ENCODE measurements around the gene ZFYVE19. TPM values are rescaled to one million over a fixed set of nuclear protein-coding genes. Genes with fewer than 3 reads are reported as not detected.

Gene ZFYVE19
- total RNA-seq, 4 donors from 2014 or later, result 5.6 to 37.5 (median 15.2) TPM

DNA sequence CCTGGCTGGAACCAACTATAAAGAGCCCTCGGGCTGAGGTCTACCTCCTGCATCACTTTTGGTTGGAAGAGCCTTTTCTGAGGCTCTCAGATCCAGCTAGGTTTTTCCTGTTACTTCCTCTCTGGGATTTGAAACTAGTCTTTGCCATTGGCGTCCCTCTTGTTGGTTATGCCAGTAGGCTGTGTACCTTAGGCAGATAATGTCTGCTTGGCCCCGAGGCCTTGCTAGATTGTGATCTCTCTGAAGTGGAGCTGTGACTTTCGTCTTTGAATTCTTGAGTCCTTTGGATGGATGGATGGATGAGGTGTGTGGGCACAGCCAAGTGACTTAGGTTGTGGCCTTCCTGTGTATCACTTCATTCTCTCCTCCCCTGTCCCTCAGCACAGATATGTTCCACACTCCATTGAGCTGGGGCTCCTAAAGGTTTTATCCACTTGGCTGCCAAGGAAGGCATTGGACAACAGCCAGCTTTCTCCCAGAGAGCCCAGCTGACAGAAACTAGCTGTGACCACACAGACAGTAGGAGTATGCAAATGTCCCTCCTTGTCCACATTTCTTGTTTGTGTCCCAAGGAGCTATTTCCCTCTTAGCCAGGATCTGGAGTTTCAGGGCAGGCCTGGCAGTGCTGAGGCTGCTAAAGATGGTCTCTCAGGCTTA lies 8.3 kb downstream of the ZFYVE19 start:
- H3K4me1 ChIP-seq, result no peaks in the 10 kb centered on the region
- no peak overlapping the region for H3K4me3 ChIP-seq
- no peaks in the 10 kb centered on the region for H3K36me3 ChIP-seq
- no peak for DNase-seq
- no peak overlapping the region for H3K27ac ChIP-seq
- intact Hi-C loops (cut with DNase I; ENCODE audit: low total_unique reads), result no loop called here
- no peaks in the 10 kb centered on the region for H3K27me3 ChIP-seq
- no peak for TF ChIP-seq POLR2A (IDR thresholded peaks at IDR 0.05)
- TF ChIP-seq, protein P1, sequence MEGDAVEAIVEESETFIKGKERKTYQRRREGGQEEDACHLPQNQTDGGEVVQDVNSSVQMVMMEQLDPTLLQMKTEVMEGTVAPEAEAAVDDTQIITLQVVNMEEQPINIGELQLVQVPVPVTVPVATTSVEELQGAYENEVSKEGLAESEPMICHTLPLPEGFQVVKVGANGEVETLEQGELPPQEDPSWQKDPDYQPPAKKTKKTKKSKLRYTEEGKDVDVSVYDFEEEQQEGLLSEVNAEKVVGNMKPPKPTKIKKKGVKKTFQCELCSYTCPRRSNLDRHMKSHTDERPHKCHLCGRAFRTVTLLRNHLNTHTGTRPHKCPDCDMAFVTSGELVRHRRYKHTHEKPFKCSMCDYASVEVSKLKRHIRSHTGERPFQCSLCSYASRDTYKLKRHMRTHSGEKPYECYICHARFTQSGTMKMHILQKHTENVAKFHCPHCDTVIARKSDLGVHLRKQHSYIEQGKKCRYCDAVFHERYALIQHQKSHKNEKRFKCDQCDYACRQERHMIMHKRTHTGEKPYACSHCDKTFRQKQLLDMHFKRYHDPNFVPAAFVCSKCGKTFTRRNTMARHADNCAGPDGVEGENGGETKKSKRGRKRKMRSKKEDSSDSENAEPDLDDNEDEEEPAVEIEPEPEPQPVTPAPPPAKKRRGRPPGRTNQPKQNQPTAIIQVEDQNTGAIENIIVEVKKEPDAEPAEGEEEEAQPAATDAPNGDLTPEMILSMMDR (IDR thresholded peaks at IDR 0.05), result no peak
- no peaks in the 10 kb centered on the region for H3K9me3 ChIP-seq

DNA sequence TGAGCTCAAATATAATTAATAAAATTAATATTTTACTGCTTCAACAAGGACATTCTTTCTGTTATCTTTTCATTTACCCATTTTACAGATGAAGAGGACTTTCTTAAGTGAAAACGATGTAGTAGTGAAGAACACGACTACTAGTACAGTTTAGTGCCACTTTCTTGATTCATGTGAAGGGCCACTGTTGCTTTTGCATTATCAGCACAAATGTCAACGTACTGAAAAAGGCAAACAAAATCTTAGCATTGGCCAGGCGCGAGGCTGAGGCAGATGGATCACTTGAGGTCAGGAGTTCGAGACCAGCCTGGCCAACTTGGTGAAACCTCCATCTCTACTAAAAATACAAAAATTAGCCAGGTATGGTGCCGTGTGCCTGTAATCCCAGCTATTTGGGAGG lies 12.2 kb downstream of the ZFYVE19 start:
- H3K9me3 ChIP-seq, result no peaks in the 10 kb centered on the region
- intact Hi-C loops (cut with DNase I; ENCODE audit: low total_unique reads), result no loop called here
- no peaks in the 10 kb centered on the region for H3K36me3 ChIP-seq
- no peaks in the 10 kb centered on the region for H3K27me3 ChIP-seq
- no peaks in the 10 kb centered on the region for H3K4me1 ChIP-seq
- H3K4me3 ChIP-seq, result no peak overlapping the region
- TF ChIP-seq POLR2A (IDR thresholded peaks at IDR 0.05), result no peak
- TF ChIP-seq, protein P1 (IDR thresholded peaks at IDR 0.05), result no peak
- DNase-seq, result no peak
- no peak overlapping the region for H3K27ac ChIP-seq

DNA sequence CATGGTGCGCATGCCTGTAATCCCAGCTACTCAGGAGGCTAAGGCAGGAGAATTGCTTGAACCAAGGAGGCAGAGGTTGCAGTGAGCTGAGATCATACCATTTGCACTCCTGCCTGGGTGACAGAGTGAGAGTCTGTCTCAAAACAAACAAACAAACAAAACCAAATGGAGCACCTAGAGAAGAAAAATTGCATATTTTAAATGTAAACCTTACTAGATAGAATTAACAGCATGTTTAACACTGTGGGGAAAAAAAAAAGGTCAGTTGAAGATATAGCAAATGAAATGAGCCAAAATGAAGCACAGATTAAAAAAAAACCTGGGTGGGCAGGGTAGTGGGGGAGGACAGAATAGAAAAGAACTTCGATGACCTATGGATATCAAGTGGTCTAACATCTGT lies 14.3 kb downstream of the ZFYVE19 start:
- no peaks in the 10 kb centered on the region for H3K4me1 ChIP-seq
- H3K27me3 ChIP-seq, result no peaks in the 10 kb centered on the region
- no peak for DNase-seq
- intact Hi-C loops (cut with DNase I; ENCODE audit: low total_unique reads), result no loop called here
- no peak overlapping the region for H3K27ac ChIP-seq
- H3K4me3 ChIP-seq, result no peak overlapping the region
- H3K36me3 ChIP-seq, result no peaks in the 10 kb centered on the region
- H3K9me3 ChIP-seq, result no peaks in the 10 kb centered on the region
- TF ChIP-seq, protein P1 (IDR thresholded peaks at IDR 0.05), result no peak
- TF ChIP-seq POLR2A (IDR thresholded peaks at IDR 0.05), result no peak

DNA sequence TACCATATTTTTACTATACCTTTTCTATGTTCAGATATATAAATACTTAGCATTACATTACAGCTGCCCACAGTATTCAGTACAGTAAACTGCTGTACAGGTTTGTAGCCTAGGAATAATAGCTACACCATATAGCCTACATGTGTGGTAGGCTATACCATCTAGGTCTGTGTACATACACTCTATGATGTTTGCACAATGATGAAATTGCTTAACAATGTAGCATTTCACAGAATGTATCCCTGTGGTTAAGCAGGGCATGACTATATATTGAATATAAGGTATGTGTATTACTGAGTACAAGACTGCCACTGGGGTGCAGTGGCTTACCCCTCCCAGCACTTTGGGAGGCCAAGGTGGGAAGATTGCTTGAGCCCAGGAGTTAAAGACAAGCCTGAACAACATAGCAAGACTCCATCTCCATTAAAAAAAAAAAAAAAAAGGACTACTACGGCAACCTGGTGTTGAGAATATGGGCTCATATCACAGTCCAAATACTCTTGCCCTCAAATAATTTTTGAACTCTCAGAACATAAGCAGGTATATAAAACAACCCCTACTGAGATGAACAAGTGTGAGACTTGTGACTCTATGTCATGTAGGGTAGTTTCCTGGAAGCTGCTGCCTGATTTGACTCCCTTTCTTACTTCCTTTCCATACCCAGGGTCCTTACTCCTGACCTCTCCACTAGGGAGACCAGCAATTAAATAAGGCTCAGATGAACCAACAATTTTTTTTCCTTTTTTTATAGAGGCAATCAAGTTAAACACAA lies 16.9 kb downstream of the ZFYVE19 start:
- Histone ChIP-seq H3K27ac (no peak overlapping the region), H3K27me3 (no peaks in the 10 kb centered on the region), H3K4me1 (no peaks in the 10 kb centered on the region), H3K9me3 (no peaks in the 10 kb centered on the region), H3K36me3 (no peaks in the 10 kb centered on the region), H3K4me3 (no peak overlapping the region)
- no peak for DNase-seq
- TF ChIP-seq, protein P1 (IDR thresholded peaks at IDR 0.05), result no peak
- no peak for TF ChIP-seq POLR2A (IDR thresholded peaks at IDR 0.05)
- intact Hi-C loops (cut with DNase I; ENCODE audit: low total_unique reads), result no loop called here

DNA sequence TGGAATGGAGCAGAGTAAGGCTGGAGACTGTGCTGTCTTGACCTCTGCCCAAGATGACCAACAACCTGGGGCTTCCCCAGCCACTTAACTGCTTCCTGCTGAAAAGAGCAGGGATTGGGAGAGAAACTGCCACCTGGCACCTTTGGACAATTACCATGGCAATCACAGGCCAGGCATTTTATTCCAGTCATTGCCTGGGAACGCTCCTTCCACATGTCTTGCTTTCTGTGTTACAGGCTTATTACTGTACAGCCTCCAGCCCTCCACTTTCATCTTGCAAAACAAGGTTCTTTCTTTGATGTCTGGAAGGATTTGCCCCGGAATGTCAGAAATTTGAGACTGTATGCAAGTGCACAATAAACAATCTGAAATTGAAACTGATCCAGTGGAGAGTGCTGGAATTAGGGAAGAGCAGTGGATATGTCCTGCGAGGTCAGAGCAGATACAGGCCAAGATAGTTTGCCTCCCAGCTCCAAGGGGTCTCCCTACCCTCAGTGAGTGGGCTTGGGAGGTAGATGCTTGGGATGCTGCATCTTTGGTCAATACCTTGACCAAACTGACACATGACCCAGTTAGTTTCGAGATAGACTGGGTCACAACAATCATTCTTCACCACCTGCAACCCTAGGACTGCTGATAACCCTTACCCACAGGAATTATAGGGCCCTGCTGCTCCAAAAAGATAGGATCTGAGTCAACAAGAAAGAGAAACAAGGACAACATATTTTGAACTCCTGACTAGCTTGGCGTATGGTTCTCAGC lies 19.0 kb downstream of the ZFYVE19 start:
- intact Hi-C loops (cut with DNase I; ENCODE audit: low total_unique reads), result no loop called here
- DNase-seq, result no peak

More for the DNA sequence above, 19.0 kb downstream of the ZFYVE19 start:
- no peak overlapping the region for H3K27ac ChIP-seq
- H3K4me3 ChIP-seq, result no peak overlapping the region
- TF ChIP-seq POLR2A (IDR thresholded peaks at IDR 0.05), result no peak
- TF ChIP-seq, protein P1 (IDR thresholded peaks at IDR 0.05), result no peak
- no peaks in the 10 kb centered on the region for H3K27me3 ChIP-seq
- no peaks in the 10 kb centered on the region for H3K9me3 ChIP-seq
- H3K36me3 ChIP-seq, result no peaks in the 10 kb centered on the region
- no peaks in the 10 kb centered on the region for H3K4me1 ChIP-seq
